Fibroblast of the aortic adventitia (primary cell): ENCODE data around the gene SLCO3A1. TPM values are rescaled to one million over a fixed set of nuclear protein-coding genes. Genes with fewer than 3 reads are reported as not detected.
"Not testable (repeated sequence)": the region's sequence is repeated elsewhere in the genome, so short reads cannot be mapped to it uniquely, and the experiment has no call there.

Experiments
- DNase-seq: peaks from one replicate; pipeline ENCODE4 v3.0.0-alpha.2; 2010; ENCODE audit warnings: low read depth
- H3K4me3 ChIP-seq: 2 replicates; pipeline ENCODE4 v1.5.1; 2011; ENCODE audit warnings: low read depth, mild to moderate bottlenecking, control low read depth, low read length, moderate library complexity
- CTCF ChIP-seq: IDR thresholded peaks from 2 replicates; pipeline ENCODE4 v1.5.1; 2011; ENCODE audit warnings: mild to moderate bottlenecking, low read length, control low read depth, inconsistent platforms; ENCODE audit not compliant: insufficient read depth
- total RNA-seq: library from RNA; depleted of rRNA; stranded (reverse); fragments of >200 nt; gene quantifications from 2 replicates; pipeline ENCODE4 v1.2.3, GENCODE V29; 2012; ENCODE audit warnings: low replicate concordance

SLCO3A1 gene
- total RNA-seq, 1 donor, result 8.9 TPM

- TF ChIP-seq CTCF, result no peak
- DNase-seq, result no peak
- no peak overlapping the region for H3K4me3 ChIP-seq
These were observed 342.8 kb downstream of the SLCO3A1 start for GRCh38 chr15:92196342-92196741.

GRCh38 chr15:92197746-92198145 lies 344.2 kb downstream of the SLCO3A1 start:
- DNase-seq, result no peak
- H3K4me3 ChIP-seq, result no peak overlapping the region
- TF ChIP-seq CTCF, result no peak

- no peak overlapping the region for H3K4me3 ChIP-seq
- no peak for TF ChIP-seq CTCF
- DNase-seq, result no peak
These were observed 347.4 kb downstream of the SLCO3A1 start for GRCh38 chr15:92200891-92201290.

GRCh38 chr15:92205255-92205739 lies 351.8 kb downstream of the SLCO3A1 start:
- no peak for TF ChIP-seq CTCF
- H3K4me3 ChIP-seq, result no peak overlapping the region
- no peak for DNase-seq

DNA sequence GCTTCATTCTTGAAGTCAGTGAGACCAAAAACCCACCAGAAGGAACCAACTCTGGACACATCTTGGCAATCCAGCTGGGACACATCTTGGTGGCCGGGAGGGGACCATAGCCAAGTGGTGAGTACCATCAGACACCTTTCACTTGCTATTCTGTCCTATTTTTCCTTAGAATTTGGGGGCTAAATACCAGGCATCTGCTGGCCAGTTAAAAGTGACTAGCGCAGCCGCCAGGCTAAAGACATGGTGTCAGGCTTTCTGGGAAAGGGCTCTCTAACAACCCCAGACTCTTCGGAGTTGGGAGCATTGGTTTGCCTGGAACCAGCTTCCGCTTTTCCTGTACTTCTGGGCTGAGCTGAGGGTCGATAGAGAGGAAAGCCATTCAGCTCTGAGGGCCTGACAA lies 354.1 kb downstream of the SLCO3A1 start:
- DNase-seq, H3K4me3 ChIP-seq: not testable (repeated sequence)
